ENCODE results near the gene KMT2E. TPM values are rescaled to one million over a fixed set of nuclear protein-coding genes. Genes with fewer than 3 reads are reported as not detected.

The KMT2E gene
- polyA plus RNA-seq, 1 donor, result 53.0 TPM

- WGBS (ENCODE audit: insufficient coverage, low lambda C conversion rate), result 100% methylated on average over 2 of the region's 8 CpGs
- H3K27ac ChIP-seq (ENCODE audit: low read length), result no peak overlapping the region
- no peak for DNase-seq
- H3K36me3 ChIP-seq (ENCODE audit: control insufficient read depth, insufficient read depth, low read length), result peaks cover 53% of the 10 kb centered on the region
- no peaks in the 10 kb centered on the region for H3K9me3 ChIP-seq (ENCODE audit: control insufficient read depth, low read depth, low read length)
- H3K4me3 ChIP-seq (ENCODE audit: low read length), result no peak overlapping the region
- H3K4me1 ChIP-seq (ENCODE audit: control insufficient read depth, insufficient read depth, low read length), result no peaks in the 10 kb centered on the region
- no peaks in the 10 kb centered on the region for H3K27me3 ChIP-seq (ENCODE audit: control insufficient read depth, insufficient read depth, low read length)
Observed at GRCh38 chr7:105127179-105127578, 113.2 kb downstream of the KMT2E start.

GRCh38 chr7:105130048-105130447, 116.0 kb downstream of the KMT2E start:
- no peaks in the 10 kb centered on the region for H3K9me3 ChIP-seq (ENCODE audit: control insufficient read depth, low read depth, low read length)
- H3K27ac ChIP-seq (ENCODE audit: low read length), result no peak overlapping the region
- H3K36me3 ChIP-seq (ENCODE audit: control insufficient read depth, insufficient read depth, low read length), result peaks cover 59% of the 10 kb centered on the region
- DNase-seq, result no peak
- no peak overlapping the region for H3K4me3 ChIP-seq (ENCODE audit: low read length)
- whole genome bisulfite sequencing (ENCODE audit: insufficient coverage, low lambda C conversion rate), result no CpG with 5 or more reads among the region's 5 CpGs
- no peaks in the 10 kb centered on the region for H3K27me3 ChIP-seq (ENCODE audit: control insufficient read depth, insufficient read depth, low read length)
- H3K4me1 ChIP-seq (ENCODE audit: control insufficient read depth, insufficient read depth, low read length), result no peaks in the 10 kb centered on the region

- Histone ChIP-seq H3K4me3 (ENCODE audit: low read length) (no peak overlapping the region), H3K4me1 (ENCODE audit: control insufficient read depth, insufficient read depth, low read length) (no peaks in the 10 kb centered on the region), H3K27me3 (ENCODE audit: control insufficient read depth, insufficient read depth, low read length) (no peaks in the 10 kb centered on the region), H3K27ac (ENCODE audit: low read length) (no peak overlapping the region), H3K9me3 (ENCODE audit: control insufficient read depth, low read depth, low read length) (no peaks in the 10 kb centered on the region), H3K36me3 (ENCODE audit: control insufficient read depth, insufficient read depth, low read length) (peaks cover 58% of the 10 kb centered on the region)
- DNase-seq, result no peak
- no CpG with 5 or more reads among the region's 2 CpGs for WGBS (ENCODE audit: insufficient coverage, low lambda C conversion rate)
Observed at GRCh38 chr7:105130580-105130979, 116.6 kb downstream of the KMT2E start.

- no peaks in the 10 kb centered on the region for H3K27me3 ChIP-seq (ENCODE audit: control insufficient read depth, insufficient read depth, low read length)
- DNase-seq, result no peak
- peaks cover 52% of the 10 kb centered on the region for H3K36me3 ChIP-seq (ENCODE audit: control insufficient read depth, insufficient read depth, low read length)
- H3K4me1 ChIP-seq (ENCODE audit: control insufficient read depth, insufficient read depth, low read length), result no peaks in the 10 kb centered on the region
- no peak overlapping the region for H3K27ac ChIP-seq (ENCODE audit: low read length)
- H3K4me3 ChIP-seq (ENCODE audit: low read length), result no peak overlapping the region
- no CpG with 5 or more reads among the region's 12 CpGs for WGBS (ENCODE audit: insufficient coverage, low lambda C conversion rate)
- H3K9me3 ChIP-seq (ENCODE audit: control insufficient read depth, low read depth, low read length), result no peaks in the 10 kb centered on the region
Observed at GRCh38 chr7:105131033-105131656, 117.1 kb downstream of the KMT2E start.

GRCh38 chr7:105131890-105132289, 117.9 kb downstream of the KMT2E start:
- no CpG with 5 or more reads among the region's 7 CpGs for WGBS (ENCODE audit: insufficient coverage, low lambda C conversion rate)
- Histone ChIP-seq H3K4me3 (ENCODE audit: low read length) (no peak overlapping the region), H3K27ac (ENCODE audit: low read length) (no peak overlapping the region), H3K27me3 (ENCODE audit: control insufficient read depth, insufficient read depth, low read length) (no peaks in the 10 kb centered on the region), H3K9me3 (ENCODE audit: control insufficient read depth, low read depth, low read length) (no peaks in the 10 kb centered on the region), H3K4me1 (ENCODE audit: control insufficient read depth, insufficient read depth, low read length) (no peaks in the 10 kb centered on the region), H3K36me3 (ENCODE audit: control insufficient read depth, insufficient read depth, low read length) (peaks cover 49% of the 10 kb centered on the region)
- no peak for DNase-seq

- no peak for DNase-seq
- WGBS (ENCODE audit: insufficient coverage, low lambda C conversion rate), result no CpG with 5 or more reads among the region's 5 CpGs
- H3K36me3 ChIP-seq (ENCODE audit: control insufficient read depth, insufficient read depth, low read length), result peaks cover 49% of the 10 kb centered on the region
Observed at GRCh38 chr7:105132335-105132734, 118.3 kb downstream of the KMT2E start.

GRCh38 chr7:105132835-105133234, 118.8 kb downstream of the KMT2E start:
- H3K4me3 ChIP-seq (ENCODE audit: low read length), result no peak overlapping the region

More at GRCh38 chr7:105132335-105132734, 118.3 kb downstream of the KMT2E start:
- Histone ChIP-seq H3K4me1 (ENCODE audit: control insufficient read depth, insufficient read depth, low read length) (no peaks in the 10 kb centered on the region), H3K27ac (ENCODE audit: low read length) (no peak overlapping the region), H3K9me3 (ENCODE audit: control insufficient read depth, low read depth, low read length) (no peaks in the 10 kb centered on the region), H3K4me3 (ENCODE audit: low read length) (no peak overlapping the region), H3K27me3 (ENCODE audit: control insufficient read depth, insufficient read depth, low read length) (no peaks in the 10 kb centered on the region)

GRCh38 chr7:105133358-105133757, 119.4 kb downstream of the KMT2E start:
- Histone ChIP-seq H3K4me1 (ENCODE audit: control insufficient read depth, insufficient read depth, low read length) (no peaks in the 10 kb centered on the region), H3K27ac (ENCODE audit: low read length) (no peak overlapping the region), H3K36me3 (ENCODE audit: control insufficient read depth, insufficient read depth, low read length) (peaks cover 56% of the 10 kb centered on the region), H3K4me3 (ENCODE audit: low read length) (no peak overlapping the region), H3K9me3 (ENCODE audit: control insufficient read depth, low read depth, low read length) (no peaks in the 10 kb centered on the region), H3K27me3 (ENCODE audit: control insufficient read depth, insufficient read depth, low read length) (no peaks in the 10 kb centered on the region)
- WGBS (ENCODE audit: insufficient coverage, low lambda C conversion rate), result no CpG with 5 or more reads among the region's 7 CpGs
- no peak for DNase-seq

More at GRCh38 chr7:105132835-105133234, 118.8 kb downstream of the KMT2E start:
- WGBS (ENCODE audit: insufficient coverage, low lambda C conversion rate), result no CpG with 5 or more reads among the region's 10 CpGs
- no peak for DNase-seq
- H3K36me3 ChIP-seq (ENCODE audit: control insufficient read depth, insufficient read depth, low read length), result peaks cover 52% of the 10 kb centered on the region
- no peaks in the 10 kb centered on the region for H3K4me1 ChIP-seq (ENCODE audit: control insufficient read depth, insufficient read depth, low read length)
- H3K9me3 ChIP-seq (ENCODE audit: control insufficient read depth, low read depth, low read length), result no peaks in the 10 kb centered on the region
- no peak overlapping the region for H3K27ac ChIP-seq (ENCODE audit: low read length)
- H3K27me3 ChIP-seq (ENCODE audit: control insufficient read depth, insufficient read depth, low read length), result no peaks in the 10 kb centered on the region

GRCh38 chr7:105133986-105134655, 120.1 kb downstream of the KMT2E start:
- Histone ChIP-seq H3K27me3 (ENCODE audit: control insufficient read depth, insufficient read depth, low read length) (no peaks in the 10 kb centered on the region), H3K36me3 (ENCODE audit: control insufficient read depth, insufficient read depth, low read length) (peaks cover 61% of the 10 kb centered on the region), H3K4me1 (ENCODE audit: control insufficient read depth, insufficient read depth, low read length) (no peaks in the 10 kb centered on the region), H3K27ac (ENCODE audit: low read length) (no peak overlapping the region), H3K4me3 (ENCODE audit: low read length) (no peak overlapping the region), H3K9me3 (ENCODE audit: control insufficient read depth, low read depth, low read length) (no peaks in the 10 kb centered on the region)
- no peak for DNase-seq
- WGBS (ENCODE audit: insufficient coverage, low lambda C conversion rate), result no CpG with 5 or more reads among the region's 9 CpGs

GRCh38 chr7:105136221-105136620, 122.2 kb downstream of the KMT2E start:
- no peak overlapping the region for H3K27ac ChIP-seq (ENCODE audit: low read length)
- H3K4me3 ChIP-seq (ENCODE audit: low read length), result no peak overlapping the region
- no CpG with 5 or more reads among the region's 3 CpGs for WGBS (ENCODE audit: insufficient coverage, low lambda C conversion rate)
- no peaks in the 10 kb centered on the region for H3K4me1 ChIP-seq (ENCODE audit: control insufficient read depth, insufficient read depth, low read length)
- no peaks in the 10 kb centered on the region for H3K27me3 ChIP-seq (ENCODE audit: control insufficient read depth, insufficient read depth, low read length)
- DNase-seq, result no peak
- H3K36me3 ChIP-seq (ENCODE audit: control insufficient read depth, insufficient read depth, low read length), result peaks cover 56% of the 10 kb centered on the region
- no peaks in the 10 kb centered on the region for H3K9me3 ChIP-seq (ENCODE audit: control insufficient read depth, low read depth, low read length)

- Histone ChIP-seq H3K9me3 (ENCODE audit: control insufficient read depth, low read depth, low read length) (no peaks in the 10 kb centered on the region), H3K4me3 (ENCODE audit: low read length) (no peak overlapping the region), H3K27me3 (ENCODE audit: control insufficient read depth, insufficient read depth, low read length) (no peaks in the 10 kb centered on the region), H3K36me3 (ENCODE audit: control insufficient read depth, insufficient read depth, low read length) (peaks cover 52% of the 10 kb centered on the region), H3K4me1 (ENCODE audit: control insufficient read depth, insufficient read depth, low read length) (no peaks in the 10 kb centered on the region), H3K27ac (ENCODE audit: low read length) (no peak overlapping the region)
- WGBS (ENCODE audit: insufficient coverage, low lambda C conversion rate), result 94% methylated on average over 2 of the region's 4 CpGs
- DNase-seq, result no peak
Observed at GRCh38 chr7:105137898-105138297, 123.9 kb downstream of the KMT2E start.
